Kidney glomerular epithelial cell (primary cell): ENCODE results near the gene SDK1.
"Not testable (repeated sequence)": the region's sequence is repeated elsewhere in the genome, so short reads cannot be mapped to it uniquely, and the experiment has no call there.

Experiments used
- DNase-seq: peaks from one replicate; lab custom pipeline; 2025; lab: John Stamatoyannopoulos, UW

Gene SDK1

DNA sequence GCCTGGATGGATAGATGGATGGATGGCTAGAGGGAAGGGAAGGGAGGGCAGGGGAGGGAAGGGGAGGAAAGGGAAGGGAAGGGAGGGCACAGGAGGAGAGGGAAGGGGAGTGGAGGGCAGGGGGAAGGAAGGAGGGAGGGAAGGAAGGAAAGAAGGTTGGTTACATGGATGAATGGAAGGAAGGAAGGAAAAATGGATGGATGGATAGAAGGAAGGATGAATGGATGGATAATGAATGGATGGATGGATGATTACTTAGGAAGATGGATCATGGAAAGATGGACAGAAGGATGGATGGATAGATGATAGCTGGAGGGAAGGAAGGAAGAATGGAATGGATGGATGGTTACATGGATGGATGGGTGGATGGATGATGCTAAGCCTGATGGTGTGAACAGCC lies 929.3 kb downstream of the SDK1 start:
- no peak for DNase-seq

DNA sequence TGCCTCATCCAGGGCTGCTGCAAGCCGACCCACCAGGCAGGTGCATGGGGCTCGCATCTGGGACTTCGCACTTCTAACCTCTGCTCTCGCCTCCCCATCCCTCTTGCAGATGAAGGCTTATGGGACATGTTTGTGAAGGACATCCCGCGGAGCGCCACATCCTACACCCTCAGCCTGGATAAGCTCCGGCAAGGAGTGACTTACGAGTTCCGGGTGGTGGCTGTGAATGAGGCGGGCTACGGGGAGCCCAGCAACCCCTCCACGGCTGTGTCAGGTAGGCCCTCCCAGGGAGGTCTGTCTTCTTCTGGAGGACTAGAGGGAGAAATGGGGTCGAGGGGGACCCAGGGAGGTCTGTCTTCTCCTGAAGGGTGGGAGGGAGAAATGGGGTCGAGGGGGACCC lies 932.1 kb downstream of the SDK1 start:
- DNase-seq = no peak

DNA sequence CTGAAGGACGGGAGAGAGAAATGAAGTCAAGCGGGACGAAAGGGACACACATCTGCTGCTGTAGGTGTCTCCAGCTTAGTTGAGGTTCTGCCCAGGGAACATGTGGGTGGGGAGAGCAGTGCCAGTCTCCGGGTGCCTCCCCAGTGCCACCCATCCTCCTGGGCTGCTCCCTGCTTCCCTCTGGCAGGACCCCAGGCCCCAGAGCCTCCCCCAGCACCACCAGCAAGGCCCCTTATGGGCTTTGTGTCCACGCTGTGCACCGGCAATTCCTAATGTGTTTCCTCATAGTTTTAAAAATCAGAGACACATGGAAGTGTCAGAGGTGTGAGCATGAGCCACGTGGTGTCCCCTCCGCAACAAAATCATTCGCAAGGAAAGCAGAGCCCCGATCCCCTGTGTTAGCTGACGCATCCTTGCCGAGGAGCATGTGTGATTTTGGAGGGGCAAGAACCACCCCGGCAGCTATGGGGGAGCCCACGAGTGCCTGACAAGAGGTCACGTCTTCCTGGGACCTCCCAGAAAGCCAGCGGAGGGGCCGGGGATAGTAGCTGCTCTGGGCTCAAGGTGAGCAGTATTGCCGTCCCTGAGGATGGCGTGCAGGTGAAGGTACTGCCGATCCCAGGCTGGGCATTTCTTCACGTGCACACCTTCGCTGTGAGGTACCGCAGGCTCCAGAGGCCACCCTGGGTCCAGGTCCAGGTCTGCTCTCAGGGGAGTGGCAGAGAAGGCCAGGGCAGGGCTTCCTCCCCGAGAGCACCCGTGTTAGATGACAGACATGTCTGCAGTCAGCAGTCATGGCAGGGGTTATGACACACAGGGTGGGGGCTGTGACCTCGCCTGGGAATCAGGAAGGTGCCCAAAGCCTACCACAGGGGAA lies 932.8 kb downstream of the SDK1 start:
- DNase-seq = no peak

DNA sequence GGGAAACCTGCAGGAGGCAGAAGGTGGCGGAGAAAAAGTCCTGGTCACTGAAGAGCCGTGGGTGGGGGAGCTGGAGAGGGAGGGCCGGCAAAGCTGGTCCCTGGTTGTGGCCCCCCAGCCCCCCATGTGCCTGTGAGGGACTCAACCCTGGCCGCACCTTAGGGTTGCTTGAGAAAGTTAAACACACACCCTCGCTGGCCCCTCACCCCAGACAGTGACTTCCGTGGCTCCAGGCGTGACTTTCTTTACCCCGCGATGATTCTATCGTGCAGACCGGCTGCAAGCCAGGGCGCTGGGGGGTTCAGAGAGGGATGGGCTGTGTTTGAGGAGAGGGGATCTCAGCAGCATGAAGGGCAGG lies 933.4 kb downstream of the SDK1 start:
- no peak for DNase-seq

DNA sequence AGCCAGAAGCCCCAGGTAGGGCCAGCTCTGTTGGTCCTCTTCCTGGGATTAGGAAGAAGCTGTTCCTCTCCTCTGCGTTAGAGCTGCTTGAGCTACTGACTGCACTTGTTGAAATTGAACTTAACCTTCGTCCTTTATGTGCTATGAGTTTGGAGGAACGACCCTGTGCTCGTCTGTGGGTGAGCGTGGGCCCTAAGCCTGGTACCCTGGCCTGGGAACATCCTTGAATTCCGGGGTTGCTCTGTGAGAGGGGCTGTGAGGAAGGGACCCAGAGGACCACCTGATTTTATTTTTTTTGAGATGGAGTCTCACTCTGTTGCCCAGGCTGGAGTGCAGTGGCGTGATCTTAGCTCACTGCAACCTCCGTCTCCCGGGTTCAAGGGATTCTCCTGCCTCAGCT lies 933.8 kb downstream of the SDK1 start:
- DNase-seq = no peak

DNA sequence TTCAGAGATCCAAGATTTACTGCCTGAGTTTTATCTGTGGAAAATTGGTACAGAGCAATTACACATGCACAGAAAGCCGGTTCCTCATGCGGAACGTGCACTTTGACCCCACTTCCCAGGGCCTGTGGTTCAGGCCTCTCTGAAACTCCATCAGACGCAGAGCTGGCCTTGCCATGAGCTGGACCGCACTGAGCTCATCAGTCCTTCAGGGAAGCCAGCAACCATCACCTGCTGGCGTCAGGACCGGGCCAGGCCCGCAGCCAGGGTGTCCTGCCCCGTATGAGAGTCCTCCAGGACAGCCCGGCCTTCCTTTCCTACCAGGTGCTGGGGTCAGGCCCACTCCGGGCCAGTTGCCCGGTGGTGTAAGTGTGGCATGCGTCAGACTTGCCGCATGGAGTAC lies 934.5 kb downstream of the SDK1 start:
- no peak for DNase-seq

DNA sequence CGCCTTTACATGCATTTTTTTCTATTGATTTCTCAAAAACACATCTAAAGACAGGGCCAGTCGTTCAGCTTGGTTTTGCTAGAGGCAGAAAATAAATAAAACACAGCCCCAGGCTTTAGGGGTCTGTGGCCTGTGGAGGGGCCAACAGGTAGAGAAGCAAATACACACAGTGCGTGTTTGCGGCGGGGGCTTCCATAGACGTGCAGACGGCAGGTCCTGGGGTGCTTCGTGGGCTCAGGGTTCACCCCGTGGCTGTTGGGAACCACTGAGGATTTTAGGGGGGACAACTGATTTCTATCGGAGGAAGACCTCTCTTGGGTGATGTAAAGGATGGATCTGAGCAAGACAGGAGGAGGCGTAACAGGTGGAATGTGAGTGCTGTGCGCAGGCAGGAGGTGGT lies 935.3 kb downstream of the SDK1 start:
- no peak for DNase-seq

DNA sequence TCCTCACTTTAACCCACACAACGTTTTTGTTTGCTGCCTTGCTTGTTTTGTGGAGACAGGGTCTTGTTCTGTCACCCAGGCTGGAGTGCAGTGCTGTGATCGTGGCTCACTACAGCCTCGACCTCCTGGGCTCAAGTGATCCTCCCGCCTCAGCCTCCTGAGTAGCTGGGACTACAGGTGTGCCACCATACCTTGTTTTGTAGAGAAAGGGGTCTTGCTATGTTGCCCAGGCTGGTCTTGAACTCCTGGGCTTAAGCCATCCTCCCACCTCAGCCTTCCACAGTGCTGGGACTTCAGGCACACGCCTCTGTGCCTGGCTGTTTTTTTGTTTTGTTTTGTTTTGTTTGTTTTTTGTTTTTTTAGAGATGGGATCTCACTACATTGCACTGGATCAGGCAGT lies 935.8 kb downstream of the SDK1 start:
- DNase-seq = not testable (repeated sequence)

DNA sequence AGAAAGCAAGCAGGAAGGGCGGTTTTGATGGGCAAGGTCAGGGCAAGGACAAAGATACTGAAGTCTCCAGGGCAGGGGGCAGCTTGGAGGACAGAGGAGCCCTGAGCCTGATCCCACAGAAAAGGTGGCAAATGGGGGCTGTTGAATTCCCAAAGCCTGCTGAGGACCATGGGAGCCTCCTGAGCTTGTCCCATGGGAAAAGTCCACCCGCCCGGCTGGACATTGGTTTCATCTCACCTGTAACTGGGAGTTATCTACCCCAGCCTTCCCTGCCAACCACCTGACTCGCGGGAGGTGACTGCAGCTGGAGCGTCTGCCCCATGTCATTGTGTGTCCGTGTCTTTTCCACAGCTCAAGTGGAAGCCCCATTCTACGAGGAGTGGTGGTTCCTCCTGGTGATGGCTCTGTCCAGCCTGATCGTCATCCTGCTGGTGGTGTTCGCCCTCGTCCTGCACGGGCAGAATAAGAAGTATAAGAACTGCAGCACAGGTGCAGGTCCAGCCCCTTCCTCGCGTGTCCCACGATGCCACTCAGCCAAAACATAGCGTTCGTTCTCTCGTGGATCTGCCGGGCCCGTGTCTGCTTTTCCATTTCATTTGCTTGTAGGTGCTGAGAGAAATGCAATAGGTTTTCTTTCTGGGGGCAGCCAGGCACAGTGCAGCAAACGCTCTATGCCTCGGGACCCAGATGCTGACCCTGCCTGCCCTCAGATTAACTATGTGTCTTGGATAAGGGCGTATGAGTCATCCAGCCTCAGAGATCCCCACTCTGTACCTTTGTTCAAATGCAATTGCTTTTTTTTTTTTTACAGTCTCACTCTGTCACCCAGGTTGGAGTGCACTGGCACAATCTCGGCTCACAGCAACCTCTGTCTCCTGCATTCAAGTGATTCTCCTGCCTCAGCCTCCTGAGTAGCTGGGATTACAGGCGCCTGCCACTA lies 936.5 kb downstream of the SDK1 start:
- DNase-seq = no peak

DNA sequence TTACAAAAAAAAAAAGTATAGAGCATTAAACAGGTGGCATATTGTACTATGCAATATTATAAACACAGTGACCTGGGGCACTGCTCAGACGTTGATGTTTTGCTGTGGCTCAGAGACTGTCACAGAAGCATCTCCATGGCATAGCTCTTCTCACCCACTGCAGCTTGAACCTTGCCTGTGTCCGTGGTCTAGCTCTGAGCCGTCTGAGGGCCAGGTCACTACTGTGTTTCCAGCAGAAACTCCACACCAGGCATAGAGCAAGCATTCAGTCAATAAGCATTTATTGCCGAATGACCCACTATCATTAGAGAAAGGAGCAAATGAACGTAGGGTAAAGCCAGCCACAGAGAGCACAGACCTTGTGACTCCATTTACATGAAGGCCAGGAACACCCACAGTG lies 937.8 kb downstream of the SDK1 start:
- no peak for DNase-seq

DNA sequence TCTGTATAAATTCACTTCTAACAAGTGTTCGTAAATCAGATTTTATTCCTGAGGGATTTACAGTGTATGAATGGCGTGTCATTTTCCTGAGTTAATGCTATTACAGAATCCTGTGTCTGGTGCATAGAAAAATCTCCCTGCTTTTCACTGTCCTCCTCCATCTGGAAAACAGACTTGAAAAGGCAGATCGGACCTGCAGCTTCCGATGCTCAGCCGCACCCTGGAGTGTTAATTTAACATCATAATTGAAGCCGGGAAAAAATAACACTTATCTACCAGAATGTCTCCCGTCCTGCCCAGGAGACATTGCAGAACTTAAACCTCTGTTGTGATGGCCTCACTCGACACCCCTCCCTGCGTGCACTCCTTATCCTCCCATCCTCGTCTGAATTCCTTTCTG lies 939.0 kb downstream of the SDK1 start:
- no peak for DNase-seq

DNA sequence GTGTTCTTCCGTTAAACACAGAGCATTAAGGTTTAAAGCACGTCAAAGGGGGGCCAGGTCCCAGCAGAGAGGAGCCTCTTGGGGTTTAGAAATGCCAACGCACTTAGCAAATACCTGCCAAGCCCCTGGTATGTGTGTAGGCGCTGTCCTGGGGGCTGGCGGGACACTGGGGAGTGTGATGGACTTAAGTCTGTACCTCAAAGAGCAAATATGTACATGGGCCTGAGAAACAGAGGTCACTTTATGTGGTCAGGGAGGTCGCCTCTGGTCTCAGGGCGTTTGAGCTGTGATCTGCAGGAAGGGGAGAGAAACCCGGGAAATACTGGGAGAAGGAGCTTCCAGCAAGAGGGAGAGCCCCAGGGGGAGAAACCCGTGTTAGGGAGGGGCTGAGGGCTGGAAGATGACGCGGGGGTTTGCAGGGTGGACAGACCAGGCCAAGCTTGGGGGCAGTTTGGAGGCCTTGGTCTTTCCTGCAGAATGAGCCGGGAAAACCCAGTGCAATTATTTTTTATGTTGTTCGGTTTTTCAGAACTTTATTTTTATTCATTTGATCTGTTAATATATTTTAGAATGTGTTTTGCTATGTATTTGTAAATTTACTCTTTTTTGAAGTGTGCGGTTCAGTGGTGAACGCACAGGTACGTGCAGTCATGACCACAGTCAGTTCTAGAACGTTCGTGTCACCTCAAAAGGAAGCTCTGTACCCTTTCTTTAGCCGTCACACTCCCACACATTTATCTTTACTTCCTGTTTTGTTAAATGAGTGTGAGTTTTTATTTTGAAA lies 939.7 kb downstream of the SDK1 start:
- DNase-seq = no peak

DNA sequence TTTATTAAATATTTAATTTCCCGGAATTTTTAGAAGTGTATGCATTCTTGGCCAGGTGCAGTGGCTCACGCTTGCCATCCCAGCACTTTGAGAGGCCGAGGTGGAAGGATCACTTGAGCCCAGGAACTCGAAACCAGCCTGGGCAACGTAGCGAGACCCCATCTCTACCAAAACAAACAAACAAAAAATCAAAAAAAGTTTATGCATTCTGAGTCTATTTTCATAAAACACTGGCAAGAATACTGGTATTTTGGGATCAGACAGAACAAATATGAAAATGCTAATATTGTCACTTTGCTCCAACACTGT lies 940.2 kb downstream of the SDK1 start:
- no peak for DNase-seq

DNA sequence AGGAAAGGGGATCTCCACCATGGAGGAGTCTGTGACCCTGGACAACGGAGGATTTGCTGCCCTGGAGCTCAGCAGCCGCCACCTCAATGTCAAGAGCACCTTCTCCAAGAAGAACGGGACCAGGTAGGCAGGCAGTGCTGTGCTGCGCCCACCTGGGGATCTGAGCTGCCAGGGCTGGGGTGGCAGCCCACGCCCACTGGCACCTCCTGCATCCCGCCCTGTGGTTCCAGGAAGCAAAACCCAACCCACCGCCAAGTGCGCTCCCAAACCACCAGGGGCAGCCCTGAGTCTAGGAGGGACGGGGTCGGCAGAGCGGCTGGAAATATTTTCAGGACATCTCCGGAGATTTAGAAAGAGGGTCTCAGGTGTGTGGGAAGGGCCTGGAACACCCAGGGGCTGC lies 940.7 kb downstream of the SDK1 start:
- DNase-seq = no peak

DNA sequence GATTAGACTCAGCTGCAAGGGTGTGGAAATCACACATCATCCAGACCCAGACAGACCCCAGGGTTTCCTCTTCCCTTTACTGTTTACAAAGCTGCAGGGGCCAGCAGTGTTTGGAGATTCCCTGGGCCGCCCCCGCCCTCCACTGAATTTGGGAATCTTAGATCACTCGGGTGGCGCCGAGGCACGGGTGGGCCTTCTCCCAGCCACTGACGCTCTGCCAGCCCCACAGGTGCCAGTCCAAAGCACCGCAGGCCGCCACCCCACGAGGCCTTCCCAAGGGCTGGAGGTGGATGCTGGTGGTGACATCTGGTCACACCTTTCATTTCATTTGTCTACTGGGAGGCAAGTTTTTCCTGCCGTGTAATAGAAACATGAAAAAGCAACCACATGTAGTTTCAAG lies 941.7 kb downstream of the SDK1 start:
- no peak for DNase-seq

DNA sequence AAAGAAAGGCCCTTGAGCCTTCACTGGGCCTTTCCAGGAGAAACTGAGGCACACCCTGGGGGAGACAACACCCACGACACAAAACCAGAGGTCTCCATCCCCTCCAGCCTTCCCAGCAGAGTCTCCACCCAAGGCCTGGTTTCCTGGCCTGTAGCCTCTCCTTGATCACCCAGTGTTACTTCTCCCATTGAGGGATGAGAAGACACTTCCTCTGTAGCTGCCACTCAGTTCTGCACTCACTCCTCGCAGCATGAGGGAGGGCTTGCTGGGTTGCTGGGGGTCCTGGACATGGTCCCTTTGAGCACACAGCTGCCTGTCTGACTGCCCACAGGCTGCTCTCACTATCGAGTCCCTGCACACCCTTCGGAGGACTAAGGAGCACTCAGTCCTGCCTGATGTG lies 943.0 kb downstream of the SDK1 start:
- no peak for DNase-seq

DNA sequence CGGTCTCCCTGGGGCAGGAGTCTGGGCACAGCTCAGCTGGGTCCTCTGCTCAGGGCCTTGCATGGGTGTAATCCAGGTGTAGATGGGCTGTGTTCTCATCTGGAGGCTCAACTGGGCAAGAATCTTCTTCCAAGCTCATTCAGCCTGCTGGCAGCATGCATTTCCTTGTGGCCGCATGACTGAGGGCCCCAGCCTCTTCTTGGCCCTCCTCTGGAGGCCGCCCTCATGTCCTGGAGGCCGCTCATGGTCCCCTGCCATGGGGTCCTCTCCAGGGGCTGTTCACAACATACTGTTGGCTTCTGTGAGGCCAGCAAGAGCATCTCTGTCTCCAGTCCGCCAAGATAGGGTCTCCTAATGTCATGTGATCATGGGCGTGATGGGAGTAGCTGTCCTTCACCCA lies 943.6 kb downstream of the SDK1 start:
- DNase-seq = no peak

DNA sequence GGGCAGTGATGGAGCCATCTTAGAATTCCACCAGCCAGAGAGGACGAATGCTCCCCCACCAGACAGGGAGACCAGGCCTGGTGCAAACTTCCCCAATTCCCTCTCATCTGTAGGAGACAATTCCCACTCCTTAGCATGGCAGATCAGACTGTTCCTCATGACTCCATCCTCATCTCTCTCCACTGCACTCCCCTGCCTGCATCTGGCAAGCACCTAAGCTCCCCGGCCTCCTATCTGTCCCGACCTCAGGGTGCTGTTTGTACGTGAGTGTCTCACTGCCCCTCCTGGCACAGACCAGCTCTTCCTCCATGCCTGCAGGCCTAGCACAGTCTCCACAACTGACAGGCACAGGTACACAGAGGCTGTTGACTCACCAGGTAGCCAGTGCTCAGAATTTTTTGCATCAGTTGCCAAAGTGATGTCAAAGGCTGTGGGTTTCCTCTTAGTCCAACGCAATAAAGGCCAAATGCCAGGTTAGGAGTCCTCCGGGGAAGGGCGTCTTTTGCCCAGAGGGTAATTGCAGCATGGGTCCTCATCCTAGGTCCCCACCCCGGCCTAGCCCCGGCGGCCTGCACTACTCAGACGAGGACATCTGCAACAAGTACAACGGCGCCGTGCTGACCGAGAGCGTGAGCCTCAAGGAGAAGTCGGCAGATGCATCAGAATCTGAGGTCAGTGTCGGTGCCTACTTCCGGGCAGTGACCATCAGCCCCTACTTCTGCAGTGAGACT lies 944.2 kb downstream of the SDK1 start:
- DNase-seq = no peak

DNA sequence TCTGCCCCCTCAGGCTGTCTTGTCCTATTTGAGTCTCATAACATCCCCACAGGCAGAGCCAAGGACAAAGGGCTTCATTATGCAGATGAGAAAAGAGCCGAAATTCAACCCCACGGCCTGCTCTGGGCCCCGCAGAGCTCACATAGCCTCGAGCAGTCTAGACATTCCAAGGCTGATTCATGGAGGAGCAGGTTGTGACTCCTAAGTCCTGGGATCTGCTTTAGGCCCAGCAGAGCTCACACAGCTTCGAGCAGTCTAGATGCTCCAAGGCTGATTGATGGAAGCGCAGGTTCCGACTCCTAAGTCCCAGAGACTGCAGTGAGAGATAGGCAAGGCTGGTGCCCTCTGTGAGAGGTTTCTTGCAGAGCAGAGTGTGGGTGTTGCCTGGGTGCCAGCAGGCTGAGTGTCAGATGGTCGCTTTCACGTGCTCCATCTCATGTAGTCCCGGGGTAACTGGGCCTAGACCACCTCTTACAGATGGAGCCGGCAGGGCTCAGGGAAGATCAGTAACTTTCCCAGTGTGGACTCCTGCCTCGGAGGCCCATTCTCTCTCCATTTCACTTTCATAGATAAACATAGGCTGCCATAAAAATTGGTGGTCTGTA lies 944.9 kb downstream of the SDK1 start:
- DNase-seq = no peak

DNA sequence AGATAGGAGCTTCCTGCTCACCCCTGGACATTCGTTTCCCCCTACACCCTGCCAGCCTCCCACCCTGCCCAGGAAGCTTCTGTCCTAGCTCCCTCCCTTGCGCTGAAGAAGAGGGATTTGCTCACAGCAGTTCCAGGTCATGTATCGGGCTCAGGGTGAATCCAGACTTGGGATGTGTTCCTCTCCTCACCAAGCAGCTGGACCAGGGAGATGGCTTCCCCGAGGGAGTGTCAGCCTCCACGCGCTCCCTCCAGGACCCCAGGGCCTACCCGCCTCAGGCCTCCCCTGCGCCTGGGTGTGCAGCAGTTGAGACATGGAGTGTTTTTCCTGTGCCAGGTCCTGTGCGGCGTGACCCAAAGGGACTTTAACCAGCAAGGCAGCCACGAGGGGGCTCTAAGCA lies 945.5 kb downstream of the SDK1 start:
- no peak for DNase-seq

DNA sequence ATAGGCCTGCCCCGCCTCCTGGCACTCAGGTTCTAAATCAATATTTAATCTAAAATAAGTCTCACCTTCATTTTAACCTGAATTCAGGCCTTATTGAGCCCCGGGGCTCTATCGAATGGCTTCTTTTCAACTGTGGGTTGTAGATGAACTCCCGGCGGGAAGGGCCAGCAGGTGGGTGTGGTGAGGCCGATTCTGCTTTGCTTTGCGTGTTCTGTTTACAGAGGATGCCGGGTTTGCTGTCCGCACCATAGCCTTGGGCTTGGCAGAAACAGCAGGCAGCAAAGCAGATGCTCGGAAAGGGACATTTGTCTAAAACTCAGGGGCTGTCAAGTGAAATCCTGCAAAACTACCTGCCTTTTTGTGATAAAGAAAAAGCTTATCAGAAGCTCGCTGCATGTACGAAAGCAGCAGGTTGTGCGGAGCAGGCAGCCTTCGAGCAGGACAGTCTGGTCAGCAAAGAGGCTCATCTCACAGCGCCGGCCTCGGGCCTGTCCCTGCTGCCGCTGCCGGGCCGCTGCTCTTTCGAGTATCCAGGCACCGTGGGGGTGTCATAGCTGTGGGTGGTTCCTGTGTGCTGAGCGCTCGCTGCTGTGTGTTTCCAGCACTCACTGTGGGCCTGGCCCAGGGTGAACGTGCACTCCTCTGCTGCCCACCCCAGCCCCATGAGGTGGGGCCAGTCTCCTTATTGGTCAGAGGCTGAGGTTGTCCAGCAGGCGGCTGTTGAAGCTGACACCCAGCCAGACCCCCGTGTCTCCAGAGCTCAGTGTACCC lies 946.2 kb downstream of the SDK1 start:
- DNase-seq = no peak
